GM23338 (cell line): ENCODE results near the gene CRYBG1. TPM values are rescaled to one million over a fixed set of nuclear protein-coding genes. Genes with fewer than 3 reads are reported as not detected.
A peak's percentile ranks its signal among the peaks of the same experiment; 100 is the strongest.

Experiments
- ATAC-seq: fragments of 200-7000 bp; cut with Tn5 transposase; 3 replicates; pipeline ENCODE4 v1.9.1; 2020
- DNase-seq: peaks from one replicate; pipeline ENCODE4 v3.0.0-alpha.2; 2015; ENCODE audit warnings: low spot score
- H2AFZ ChIP-seq: fragments of 200-600 bp; sonication (generic); 2 replicates; pipeline ENCODE4 v1.8.0; 2016; ENCODE audit warnings: antibody characterized with exemption, mild to moderate bottlenecking, moderate library complexity
- H3F3A ChIP-seq: fragments of 200-600 bp; sonication (generic); replicated peaks from 2 replicates; pipeline ENCODE4 v1.8.0; 2017; ENCODE audit warnings: antibody characterized with exemption, mixed run types, low read depth
- H3K27ac ChIP-seq: fragments of 200-600 bp; sonication (generic); 2 replicates; pipeline ENCODE4 v1.6.1; 2016; ENCODE audit warnings: low read depth
- H3K27me3 ChIP-seq: fragments of 200-600 bp; sonication (generic); 2 replicates; pipeline ENCODE4 v1.8.0; 2016; ENCODE audit warnings: mild to moderate bottlenecking, mixed run types, moderate library complexity; ENCODE audit not compliant: insufficient read depth
- H3K36me3 ChIP-seq: fragments of 200-600 bp; sonication (generic); 2 replicates; pipeline ENCODE4 v1.8.0; 2016; ENCODE audit warnings: mild to moderate bottlenecking; ENCODE audit not compliant: insufficient read depth
- H3K4me1 ChIP-seq: fragments of 200-600 bp; sonication (generic); 2 replicates; pipeline ENCODE4 v1.8.0; 2016; ENCODE audit warnings: mild to moderate bottlenecking, moderate library complexity; ENCODE audit not compliant: insufficient read depth
- H3K4me2 ChIP-seq: fragments of 200-600 bp; sonication (generic); 2 replicates; pipeline ENCODE4 v1.7.1; 2017; ENCODE audit warnings: mixed run types
- H3K4me3 ChIP-seq: fragments of 200-600 bp; sonication (generic); 2 replicates; pipeline ENCODE4 v1.6.1; 2016; ENCODE audit warnings: mixed run types
- H3K79me2 ChIP-seq: fragments of 200-600 bp; sonication (generic); replicated peaks from 2 replicates; pipeline ENCODE4 v1.8.0; 2017; ENCODE audit warnings: mild to moderate bottlenecking; ENCODE audit not compliant: insufficient read depth
- H3K9me2 ChIP-seq: fragments of 200-600 bp; sonication (generic); 2 replicates; pipeline ENCODE4 v1.8.0; 2017; ENCODE audit not compliant: insufficient read depth
- H4K20me1 ChIP-seq: fragments of 200-600 bp; sonication (generic); replicated peaks from 2 replicates; pipeline ENCODE4 v1.8.0; 2017; ENCODE audit warnings: mild to moderate bottlenecking; ENCODE audit not compliant: insufficient read depth
- H3K27ac Mint-ChIP-seq: 2 replicates; pipeline ENCODE4 v1.8.0; 2020; ENCODE audit warnings: inconsistent platforms, mild to moderate bottlenecking, moderate library complexity, mixed read lengths
- H3K27me3 Mint-ChIP-seq: 3 replicates; pipeline ENCODE4 v1.8.0; 2022; ENCODE audit warnings: low read depth, mild to moderate bottlenecking, moderate library complexity, mixed read lengths, inconsistent platforms; ENCODE audit not compliant: insufficient read depth, poor library complexity
- H3K36me3 Mint-ChIP-seq: 3 replicates; pipeline ENCODE4 v1.8.0; 2021; ENCODE audit warnings: low read depth, mild to moderate bottlenecking, inconsistent platforms, moderate library complexity, mixed read lengths
- H3K4me1 Mint-ChIP-seq: 3 replicates; pipeline ENCODE4 v1.8.0; 2020; ENCODE audit warnings: mild to moderate bottlenecking, inconsistent platforms, mixed read lengths
- H3K4me3 Mint-ChIP-seq: 3 replicates; pipeline ENCODE4 v1.8.0; 2021; ENCODE audit warnings: moderate library complexity, mild to moderate bottlenecking, inconsistent platforms, mixed read lengths
- H3K9me3 Mint-ChIP-seq: 3 replicates; pipeline ENCODE4 v1.8.0; 2020; ENCODE audit warnings: moderate library complexity, mild to moderate bottlenecking, inconsistent platforms, mixed read lengths
- CREB1 ChIP-seq: fragments of 250-450 bp; sonication (Bioruptor Pico); IDR thresholded peaks from 2 replicates; pipeline ENCODE4 v1.5.0; 2020; ENCODE audit warnings: low read depth, mild to moderate bottlenecking, moderate library complexity
- CTCF ChIP-seq, 2 experiments: fragments of 200-600 bp in 1 of 2; sonication (generic) in 1 of 2; conservative IDR thresholded peaks; 2 replicates each; pipeline versions ENCODE4 v1.5.1 to v1.6.1; 2016 to 2017; ENCODE audit warnings: antibody characterized with exemption in 2 of 2, low read depth in 2 of 2, mild to moderate bottlenecking in 2 of 2, moderate library complexity in 1 of 2
- ETS1 ChIP-seq: IDR thresholded peaks from 2 replicates; pipeline ENCODE4 v1.6.1; 2016; ENCODE audit warnings: antibody characterized with exemption
- EZH2 ChIP-seq: fragments of 200-600 bp; sonication (generic); IDR thresholded peaks from one replicate; pipeline ENCODE4 v1.8.0; 2017; ENCODE audit warnings: antibody characterized with exemption, mild to moderate bottlenecking, low read depth; ENCODE audit not compliant: unreplicated experiment
- EZH2phosphoT487 ChIP-seq: fragments of 200-600 bp; sonication (generic); IDR thresholded peaks from one replicate; pipeline ENCODE4 v1.8.1; 2018; ENCODE audit warnings: antibody characterized with exemption; ENCODE audit not compliant: unreplicated experiment
- JUNB ChIP-seq: IDR thresholded peaks from one replicate; pipeline ENCODE4 v1.6.1; 2016; ENCODE audit warnings: antibody characterized with exemption; ENCODE audit not compliant: unreplicated experiment
- NANOG ChIP-seq: IDR thresholded peaks from 2 replicates; pipeline ENCODE4 v1.6.1; 2016; ENCODE audit warnings: antibody characterized with exemption, borderline replicate concordance
- POLR2AphosphoS5 ChIP-seq: IDR thresholded peaks from 2 replicates; pipeline ENCODE4 v1.6.1; 2016; ENCODE audit warnings: antibody characterized with exemption, low read depth
- STAT1 ChIP-seq: IDR thresholded peaks from one replicate; pipeline ENCODE4 v1.6.1; 2016; ENCODE audit warnings: antibody characterized with exemption; ENCODE audit not compliant: unreplicated experiment
- ZNF114 ChIP-seq: fragments of 250-450 bp; sonication (Bioruptor Pico); IDR thresholded peaks from 2 replicates; pipeline ENCODE4 v1.5.0; 2020; ENCODE audit warnings: mild to moderate bottlenecking, moderate library complexity
- ZNF331 ChIP-seq: fragments of 250-450 bp; sonication (Bioruptor Pico); IDR thresholded peaks from 2 replicates; pipeline ENCODE4 v1.5.0; 2020; ENCODE audit warnings: low read depth, mild to moderate bottlenecking, moderate library complexity
- polyA plus RNA-seq: library from polyadenylated mRNA; unstranded; fragments of >200 nt; fragmentation: Nextera tagmentation; extraction: Ambion mirVana; gene quantifications from 2 replicates; pipeline ENCODE4 v1.2.1, GENCODE V29; 2016
- total RNA-seq: library from RNA; depleted of rRNA; stranded (reverse); fragments of >200 nt; shearing (Covaris generic); gene quantifications from 2 replicates; pipeline ENCODE4 v1.2.3, GENCODE V29; 2014
- TF ChIP-seq, protein P1 (sequence below): IDR thresholded peaks from one replicate; pipeline ENCODE4 v1.6.1; 2018; ENCODE audit warnings: antibody characterized with exemption; ENCODE audit not compliant: unreplicated experiment
- TF ChIP-seq, protein P2 (sequence below): fragments of 250-450 bp; sonication (Bioruptor Pico); IDR thresholded peaks from 2 replicates; pipeline ENCODE4 v1.5.0; 2020; ENCODE audit warnings: mild to moderate bottlenecking, moderate library complexity

The CRYBG1 gene
- total and polyA plus RNA-seq, 2 experiments from 2014 or later = 3.7 to 17.2 TPM

DNA sequence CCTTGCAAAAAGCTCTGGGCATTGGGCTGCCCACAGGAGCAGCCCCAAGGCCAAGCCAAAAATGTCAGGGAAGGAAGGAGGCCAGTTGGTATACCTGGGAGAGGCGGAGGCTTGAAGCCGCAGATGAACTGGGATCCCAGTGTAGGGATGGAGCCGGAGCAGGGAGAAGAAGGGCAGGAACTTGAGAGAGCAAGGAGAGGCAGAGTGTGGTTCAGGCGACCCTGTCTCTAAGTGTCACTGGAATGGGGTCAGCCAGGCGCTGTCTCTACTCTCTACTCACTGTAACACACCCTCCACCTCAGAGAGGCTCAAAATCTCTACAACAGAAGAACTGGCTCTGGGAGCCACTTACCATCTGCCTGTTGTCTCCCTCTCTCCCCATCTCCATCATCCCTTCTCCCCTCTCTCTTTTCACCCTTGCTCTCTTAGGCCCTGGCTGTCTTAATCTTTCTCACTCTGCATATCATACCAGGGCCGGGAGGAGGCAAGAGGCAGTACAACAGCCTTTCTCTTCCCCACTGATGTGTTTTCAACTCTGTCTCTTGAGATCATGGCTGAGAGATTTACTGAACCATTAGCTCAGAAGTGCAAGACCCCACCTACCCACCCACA lies 93.3 kb downstream of the CRYBG1 start:
- H3K36me3 Mint-ChIP-seq = no peaks in the 10 kb centered on the region
- Histone ChIP-seq H3K4me2 (peak overlapping the region; percentile 16), H3F3A (no peaks in the 10 kb centered on the region), H3K27me3 (no peaks in the 10 kb centered on the region), H4K20me1 (no peaks in the 10 kb centered on the region), H3K27ac (no peak overlapping the region; the same call in 1 of the 2 replicates), H2AFZ (no peak overlapping the region), H3K4me3 (no peak overlapping the region), H3K9me2 (no peaks in the 10 kb centered on the region), H3K79me2 (no peaks in the 10 kb centered on the region), H3K36me3 (no peaks in the 10 kb centered on the region), H3K4me1 (peaks cover 10% of the 10 kb centered on the region; the same call in 1 of the 2 replicates)
- H3K9me3 Mint-ChIP-seq = no peaks in the 10 kb centered on the region
- peaks cover 21% of the 10 kb centered on the region for H3K4me1 Mint-ChIP-seq
- peak overlapping the region; percentile 11 for H3K4me3 Mint-ChIP-seq
- 0 out of 2 replicates have a peak overlapping the region, but pooled peaks have one; percentile 34 for H3K27ac Mint-ChIP-seq
- TF ChIP-seq, protein P1, sequence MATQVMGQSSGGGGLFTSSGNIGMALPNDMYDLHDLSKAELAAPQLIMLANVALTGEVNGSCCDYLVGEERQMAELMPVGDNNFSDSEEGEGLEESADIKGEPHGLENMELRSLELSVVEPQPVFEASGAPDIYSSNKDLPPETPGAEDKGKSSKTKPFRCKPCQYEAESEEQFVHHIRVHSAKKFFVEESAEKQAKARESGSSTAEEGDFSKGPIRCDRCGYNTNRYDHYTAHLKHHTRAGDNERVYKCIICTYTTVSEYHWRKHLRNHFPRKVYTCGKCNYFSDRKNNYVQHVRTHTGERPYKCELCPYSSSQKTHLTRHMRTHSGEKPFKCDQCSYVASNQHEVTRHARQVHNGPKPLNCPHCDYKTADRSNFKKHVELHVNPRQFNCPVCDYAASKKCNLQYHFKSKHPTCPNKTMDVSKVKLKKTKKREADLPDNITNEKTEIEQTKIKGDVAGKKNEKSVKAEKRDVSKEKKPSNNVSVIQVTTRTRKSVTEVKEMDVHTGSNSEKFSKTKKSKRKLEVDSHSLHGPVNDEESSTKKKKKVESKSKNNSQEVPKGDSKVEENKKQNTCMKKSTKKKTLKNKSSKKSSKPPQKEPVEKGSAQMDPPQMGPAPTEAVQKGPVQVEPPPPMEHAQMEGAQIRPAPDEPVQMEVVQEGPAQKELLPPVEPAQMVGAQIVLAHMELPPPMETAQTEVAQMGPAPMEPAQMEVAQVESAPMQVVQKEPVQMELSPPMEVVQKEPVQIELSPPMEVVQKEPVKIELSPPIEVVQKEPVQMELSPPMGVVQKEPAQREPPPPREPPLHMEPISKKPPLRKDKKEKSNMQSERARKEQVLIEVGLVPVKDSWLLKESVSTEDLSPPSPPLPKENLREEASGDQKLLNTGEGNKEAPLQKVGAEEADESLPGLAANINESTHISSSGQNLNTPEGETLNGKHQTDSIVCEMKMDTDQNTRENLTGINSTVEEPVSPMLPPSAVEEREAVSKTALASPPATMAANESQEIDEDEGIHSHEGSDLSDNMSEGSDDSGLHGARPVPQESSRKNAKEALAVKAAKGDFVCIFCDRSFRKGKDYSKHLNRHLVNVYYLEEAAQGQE = no peak
- TF ChIP-seq EZH2phosphoT487 = no peak
- no peak for TF ChIP-seq EZH2
- no peak for TF ChIP-seq ETS1
- no peak for TF ChIP-seq ZNF331 (CRISPR knock-in tag)
- TF ChIP-seq CTCF (conservative IDR thresholded peaks at IDR 0.05; ENCODE audit: low read depth in 2 of 2) = no peak
- TF ChIP-seq JUNB = no peak
- no peak for TF ChIP-seq POLR2AphosphoS5
- TF ChIP-seq, protein P2, sequence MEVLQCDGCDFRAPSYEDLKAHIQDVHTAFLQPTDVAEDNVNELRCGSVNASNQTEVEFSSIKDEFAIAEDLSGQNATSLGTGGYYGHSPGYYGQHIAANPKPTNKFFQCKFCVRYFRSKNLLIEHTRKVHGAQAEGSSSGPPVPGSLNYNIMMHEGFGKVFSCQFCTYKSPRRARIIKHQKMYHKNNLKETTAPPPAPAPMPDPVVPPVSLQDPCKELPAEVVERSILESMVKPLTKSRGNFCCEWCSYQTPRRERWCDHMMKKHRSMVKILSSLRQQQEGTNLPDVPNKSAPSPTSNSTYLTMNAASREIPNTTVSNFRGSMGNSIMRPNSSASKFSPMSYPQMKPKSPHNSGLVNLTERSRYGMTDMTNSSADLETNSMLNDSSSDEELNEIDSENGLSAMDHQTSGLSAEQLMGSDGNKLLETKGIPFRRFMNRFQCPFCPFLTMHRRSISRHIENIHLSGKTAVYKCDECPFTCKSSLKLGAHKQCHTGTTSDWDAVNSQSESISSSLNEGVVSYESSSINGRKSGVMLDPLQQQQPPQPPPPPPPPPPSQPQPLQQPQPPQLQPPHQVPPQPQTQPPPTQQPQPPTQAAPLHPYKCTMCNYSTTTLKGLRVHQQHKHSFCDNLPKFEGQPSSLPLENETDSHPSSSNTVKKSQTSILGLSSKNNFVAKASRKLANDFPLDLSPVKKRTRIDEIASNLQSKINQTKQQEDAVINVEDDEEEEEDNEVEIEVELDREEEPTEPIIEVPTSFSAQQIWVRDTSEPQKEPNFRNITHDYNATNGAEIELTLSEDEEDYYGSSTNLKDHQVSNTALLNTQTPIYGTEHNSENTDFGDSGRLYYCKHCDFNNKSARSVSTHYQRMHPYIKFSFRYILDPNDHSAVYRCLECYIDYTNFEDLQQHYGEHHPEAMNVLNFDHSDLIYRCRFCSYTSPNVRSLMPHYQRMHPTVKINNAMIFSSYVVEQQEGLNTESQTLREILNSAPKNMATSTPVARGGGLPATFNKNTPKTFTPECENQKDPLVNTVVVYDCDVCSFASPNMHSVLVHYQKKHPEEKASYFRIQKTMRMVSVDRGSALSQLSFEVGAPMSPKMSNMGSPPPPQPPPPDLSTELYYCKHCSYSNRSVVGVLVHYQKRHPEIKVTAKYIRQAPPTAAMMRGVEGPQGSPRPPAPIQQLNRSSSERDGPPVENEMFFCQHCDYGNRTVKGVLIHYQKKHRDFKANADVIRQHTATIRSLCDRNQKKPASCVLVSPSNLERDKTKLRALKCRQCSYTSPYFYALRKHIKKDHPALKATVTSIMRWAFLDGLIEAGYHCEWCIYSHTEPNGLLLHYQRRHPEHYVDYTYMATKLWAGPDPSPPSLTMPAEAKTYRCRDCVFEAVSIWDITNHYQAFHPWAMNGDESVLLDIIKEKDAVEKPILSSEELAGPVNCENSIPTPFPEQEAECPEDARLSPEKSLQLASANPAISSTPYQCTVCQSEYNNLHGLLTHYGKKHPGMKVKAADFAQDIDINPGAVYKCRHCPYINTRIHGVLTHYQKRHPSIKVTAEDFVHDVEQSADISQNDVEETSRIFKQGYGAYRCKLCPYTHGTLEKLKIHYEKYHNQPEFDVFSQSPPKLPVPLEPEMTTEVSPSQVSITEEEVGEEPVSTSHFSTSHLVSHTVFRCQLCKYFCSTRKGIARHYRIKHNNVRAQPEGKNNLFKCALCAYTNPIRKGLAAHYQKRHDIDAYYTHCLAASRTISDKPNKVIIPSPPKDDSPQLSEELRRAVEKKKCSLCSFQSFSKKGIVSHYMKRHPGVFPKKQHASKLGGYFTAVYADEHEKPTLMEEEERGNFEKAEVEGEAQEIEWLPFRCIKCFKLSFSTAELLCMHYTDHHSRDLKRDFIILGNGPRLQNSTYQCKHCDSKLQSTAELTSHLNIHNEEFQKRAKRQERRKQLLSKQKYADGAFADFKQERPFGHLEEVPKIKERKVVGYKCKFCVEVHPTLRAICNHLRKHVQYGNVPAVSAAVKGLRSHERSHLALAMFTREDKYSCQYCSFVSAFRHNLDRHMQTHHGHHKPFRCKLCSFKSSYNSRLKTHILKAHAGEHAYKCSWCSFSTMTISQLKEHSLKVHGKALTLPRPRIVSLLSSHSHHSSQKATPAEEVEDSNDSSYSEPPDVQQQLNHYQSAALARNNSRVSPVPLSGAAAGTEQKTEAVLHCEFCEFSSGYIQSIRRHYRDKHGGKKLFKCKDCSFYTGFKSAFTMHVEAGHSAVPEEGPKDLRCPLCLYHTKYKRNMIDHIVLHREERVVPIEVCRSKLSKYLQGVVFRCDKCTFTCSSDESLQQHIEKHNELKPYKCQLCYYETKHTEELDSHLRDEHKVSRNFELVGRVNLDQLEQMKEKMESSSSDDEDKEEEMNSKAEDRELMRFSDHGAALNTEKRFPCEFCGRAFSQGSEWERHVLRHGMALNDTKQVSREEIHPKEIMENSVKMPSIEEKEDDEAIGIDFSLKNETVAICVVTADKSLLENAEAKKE (CRISPR knock-in tag) = no peak
- no peak for TF ChIP-seq STAT1
- no peak for TF ChIP-seq CREB1 (CRISPR knock-in tag)
- TF ChIP-seq ZNF114 = no peak
- TF ChIP-seq NANOG = no peak
- peak; percentile 57 for DNase-seq
- ATAC-seq = peak; percentile 95
- peaks cover 6% of the 10 kb centered on the region for H3K27me3 Mint-ChIP-seq
